Fibroblast of mammary gland (primary cell): ENCODE results near the gene KRT86.

ENCODE experiments used
- DNase-seq: peaks from one replicate; pipeline ENCODE4 v3.0.0-alpha.2; 2010; ENCODE audit warnings: low read depth
- H3K4me3 ChIP-seq: 2 replicates; pipeline ENCODE4 v1.5.1; 2011; ENCODE audit warnings: low read depth, mild to moderate bottlenecking, low read length, moderate library complexity; ENCODE audit not compliant: control insufficient read depth
- CTCF ChIP-seq: conservative IDR thresholded peaks from 2 replicates; pipeline ENCODE4 v1.5.1; 2011; ENCODE audit warnings: low read depth, low read length, inconsistent platforms; ENCODE audit not compliant: control insufficient read depth, insufficient read depth

Gene KRT86

GRCh38 chr12:52349196-52349595, 74.8 kb downstream of the KRT86 start:
- TF ChIP-seq CTCF, result no peak
- H3K4me3 ChIP-seq, result no peak overlapping the region
- DNase-seq, result peak; percentile 20

GRCh38 chr12:52350021-52350620, 75.7 kb downstream of the KRT86 start:
- no peak for DNase-seq
- H3K4me3 ChIP-seq, result no peak overlapping the region
- TF ChIP-seq CTCF, result no peak

GRCh38 chr12:52350786-52351185, 76.3 kb downstream of the KRT86 start:
- no peak for DNase-seq
- TF ChIP-seq CTCF, result no peak

GRCh38 chr12:52351196-52352059, 77.0 kb downstream of the KRT86 start:
- no peak for TF ChIP-seq CTCF
- H3K4me3 ChIP-seq, result no peak overlapping the region
- no peak for DNase-seq

More at GRCh38 chr12:52350786-52351185, 76.3 kb downstream of the KRT86 start:
- no peak overlapping the region for H3K4me3 ChIP-seq

GRCh38 chr12:52352951-52353350, 78.5 kb downstream of the KRT86 start:
- no peak for DNase-seq
- TF ChIP-seq CTCF, result no peak
- H3K4me3 ChIP-seq, result no peak overlapping the region

GRCh38 chr12:52353766-52354165, 79.3 kb downstream of the KRT86 start:
- no peak overlapping the region for H3K4me3 ChIP-seq
- no peak for TF ChIP-seq CTCF
- no peak for DNase-seq
